Nephron progenitor cell (in vitro differentiated cells): ENCODE data around the gene GRK3.
"Not testable (repeated sequence)": the region's sequence is repeated elsewhere in the genome, so short reads cannot be mapped to it uniquely, and the experiment has no call there.

Experiments used
- DNase-seq: peaks from one replicate; pipeline ENCODE4 v3.0.0; 2021
- H3K27ac Mint-ChIP-seq: 2 replicates; pipeline ENCODE4 v1.8.0; 2021; ENCODE audit warnings: mild to moderate bottlenecking, moderate library complexity, mixed read lengths
- H3K27me3 Mint-ChIP-seq: 2 replicates; pipeline ENCODE4 v1.8.0; 2021; ENCODE audit warnings: mild to moderate bottlenecking, low read depth, mixed read lengths; ENCODE audit not compliant: poor library complexity
- H3K36me3 Mint-ChIP-seq: 2 replicates; pipeline ENCODE4 v1.8.0; 2021; ENCODE audit warnings: low read depth, mixed read lengths
- H3K4me1 Mint-ChIP-seq: 2 replicates; pipeline ENCODE4 v1.8.0; 2021; ENCODE audit warnings: mixed read lengths
- H3K4me3 Mint-ChIP-seq: 2 replicates; pipeline ENCODE4 v1.8.0; 2021; ENCODE audit warnings: mild to moderate bottlenecking, moderate library complexity, mixed read lengths
- H3K9me3 Mint-ChIP-seq: 2 replicates; pipeline ENCODE4 v1.8.0; 2021; ENCODE audit warnings: mild to moderate bottlenecking, moderate library complexity, mixed read lengths
- CTCF ChIP-seq: fragments of 200-600 bp; sonication (generic); IDR thresholded peaks from 2 replicates; pipeline ENCODE4 v1.5.0; 2021; ENCODE audit warnings: antibody characterized with exemption

The GRK3 gene

GRCh38 chr22:25582946-25583345 lies 18.5 kb downstream of the GRK3 start:
- TF ChIP-seq CTCF = no peak
- Mint-ChIP-seq H3K27ac (no peak overlapping the region), H3K27me3 (peaks cover 13% of the 10 kb centered on the region), H3K36me3 (peaks cover 14% of the 10 kb centered on the region), H3K4me1 (peaks cover 12% of the 10 kb centered on the region), H3K4me3 (no peak overlapping the region), H3K9me3 (peaks cover 8% of the 10 kb centered on the region)
- DNase-seq = no peak

- not testable (repeated sequence) for H3K4me3 Mint-ChIP-seq, H3K27ac Mint-ChIP-seq
These were observed 20.5 kb downstream of the GRK3 start for GRCh38 chr22:25584993-25585392.

GRCh38 chr22:25589664-25590063 lies 25.2 kb downstream of the GRK3 start:
- Mint-ChIP-seq H3K36me3 (peaks cover 49% of the 10 kb centered on the region), H3K9me3 (peaks cover 54% of the 10 kb centered on the region)
- H3K27me3 Mint-ChIP-seq, DNase-seq, H3K27ac Mint-ChIP-seq, H3K4me3 Mint-ChIP-seq, H3K4me1 Mint-ChIP-seq: not testable (repeated sequence)

More at GRCh38 chr22:25584993-25585392, 20.5 kb downstream of the GRK3 start:
- Mint-ChIP-seq H3K36me3 (peaks cover 17% of the 10 kb centered on the region), H3K4me1 (peaks cover 12% of the 10 kb centered on the region), H3K27me3 (peaks cover 13% of the 10 kb centered on the region), H3K9me3 (peaks cover 12% of the 10 kb centered on the region)
- DNase-seq = not testable (repeated sequence)

- not testable (repeated sequence) for H3K27me3 Mint-ChIP-seq, DNase-seq, H3K4me1 Mint-ChIP-seq, H3K27ac Mint-ChIP-seq, H3K4me3 Mint-ChIP-seq
- Mint-ChIP-seq H3K9me3 (peaks cover 59% of the 10 kb centered on the region), H3K36me3 (peaks cover 65% of the 10 kb centered on the region)
These were observed 28.8 kb downstream of the GRK3 start for GRCh38 chr22:25593323-25593722.

- Mint-ChIP-seq H3K36me3 (peaks cover 32% of the 10 kb centered on the region), H3K27me3 (no peaks in the 10 kb centered on the region)
- DNase-seq = no peak
These were observed 34.1 kb downstream of the GRK3 start for GRCh38 chr22:25598609-25599008.

GRCh38 chr22:25602445-25602844 lies 38.0 kb downstream of the GRK3 start:
- Mint-ChIP-seq H3K4me3 (no peak overlapping the region), H3K27me3 (peaks cover 2% of the 10 kb centered on the region), H3K36me3 (peaks cover 8% of the 10 kb centered on the region), H3K4me1 (no peaks in the 10 kb centered on the region), H3K27ac (no peak overlapping the region), H3K9me3 (peaks cover 5% of the 10 kb centered on the region)
- no peak for TF ChIP-seq CTCF
- no peak for DNase-seq

More at GRCh38 chr22:25598609-25599008, 34.1 kb downstream of the GRK3 start:
- peaks cover 17% of the 10 kb centered on the region for H3K9me3 Mint-ChIP-seq
- H3K4me3 Mint-ChIP-seq = no peak overlapping the region
- TF ChIP-seq CTCF = no peak
- H3K27ac Mint-ChIP-seq = no peak overlapping the region
- no peaks in the 10 kb centered on the region for H3K4me1 Mint-ChIP-seq

GRCh38 chr22:25602916-25603315 lies 38.4 kb downstream of the GRK3 start:
- H3K36me3 Mint-ChIP-seq = peaks cover 3% of the 10 kb centered on the region
- no peak for TF ChIP-seq CTCF
- DNase-seq = no peak
- peaks cover under 1% of the 10 kb centered on the region for H3K9me3 Mint-ChIP-seq
- H3K4me3 Mint-ChIP-seq = no peak overlapping the region
- no peaks in the 10 kb centered on the region for H3K4me1 Mint-ChIP-seq
- no peak overlapping the region for H3K27ac Mint-ChIP-seq
- H3K27me3 Mint-ChIP-seq = peaks cover 2% of the 10 kb centered on the region

- not testable (repeated sequence) for DNase-seq, H3K9me3 Mint-ChIP-seq, H3K27ac Mint-ChIP-seq, H3K4me3 Mint-ChIP-seq, H3K4me1 Mint-ChIP-seq, H3K36me3 Mint-ChIP-seq, H3K27me3 Mint-ChIP-seq
These were observed 40.7 kb downstream of the GRK3 start for GRCh38 chr22:25605146-25605545.

GRCh38 chr22:25605565-25605964 lies 41.1 kb downstream of the GRK3 start:
- not testable (repeated sequence) for H3K27ac Mint-ChIP-seq, H3K9me3 Mint-ChIP-seq, H3K27me3 Mint-ChIP-seq, DNase-seq, H3K36me3 Mint-ChIP-seq, H3K4me1 Mint-ChIP-seq, H3K4me3 Mint-ChIP-seq

- peaks cover 21% of the 10 kb centered on the region for H3K36me3 Mint-ChIP-seq
- not testable (repeated sequence) for H3K27ac Mint-ChIP-seq, DNase-seq, H3K4me3 Mint-ChIP-seq, H3K27me3 Mint-ChIP-seq
- H3K4me1 Mint-ChIP-seq = peaks cover 11% of the 10 kb centered on the region
- peaks cover 22% of the 10 kb centered on the region for H3K9me3 Mint-ChIP-seq
These were observed 46.8 kb downstream of the GRK3 start for GRCh38 chr22:25611284-25611683.

GRCh38 chr22:25613131-25613530 lies 48.7 kb downstream of the GRK3 start:
- peaks cover 16% of the 10 kb centered on the region for H3K4me1 Mint-ChIP-seq
- H3K4me3 Mint-ChIP-seq, DNase-seq, H3K27me3 Mint-ChIP-seq, H3K27ac Mint-ChIP-seq: not testable (repeated sequence)
- peaks cover 22% of the 10 kb centered on the region for H3K9me3 Mint-ChIP-seq
- H3K36me3 Mint-ChIP-seq = peaks cover 21% of the 10 kb centered on the region
